SK-N-SH (cell line): ENCODE measurements around the gene LEKR1.

Experiments used
- EZH2phosphoT487 ChIP-seq: fragments of 200-600 bp; sonication (generic); IDR thresholded peaks from 2 replicates; pipeline ENCODE4 v1.6.1; 2017; ENCODE audit warnings: low read depth, mixed run types, mild to moderate bottlenecking, antibody characterized with exemption, moderate library complexity, borderline replicate concordance
- FOXM1 ChIP-seq: IDR thresholded peaks from 2 replicates; pipeline ENCODE4 v1.4.0; 2012; ENCODE audit warnings: low read depth, mild to moderate bottlenecking
- MXI1 ChIP-seq: IDR thresholded peaks from 2 replicates; pipeline ENCODE4 v1.6.1; 2012; ENCODE audit warnings: mild to moderate bottlenecking, low read depth, low read length, improper control_type of control experiment
- POLR2AphosphoS5 ChIP-seq: IDR thresholded peaks from 2 replicates; pipeline ENCODE4 v1.6.1; 2012; ENCODE audit warnings: low read depth, low read length
- RAD21 ChIP-seq: IDR thresholded peaks from 2 replicates; pipeline ENCODE4 v1.6.1; 2012; ENCODE audit warnings: mild to moderate bottlenecking, low read length
- RCOR1 ChIP-seq: fragments of 150-350 bp; IDR thresholded peaks from 2 replicates; pipeline ENCODE4 v1.6.1; 2017; ENCODE audit warnings: antibody characterized with exemption, low read length
- RXRA ChIP-seq: IDR thresholded peaks from 2 replicates; pipeline ENCODE4 v1.4.0; 2012; ENCODE audit warnings: low read depth, mild to moderate bottlenecking, borderline replicate concordance
- SMC3 ChIP-seq: IDR thresholded peaks from 2 replicates; pipeline ENCODE4 v1.6.1; 2012; ENCODE audit warnings: low read depth, low read length, improper control_type of control experiment
- TAF1 ChIP-seq: IDR thresholded peaks from 2 replicates; pipeline ENCODE4 v1.6.1; 2012; ENCODE audit warnings: low read depth, mild to moderate bottlenecking, low read length, moderate library complexity, borderline replicate concordance
- TEAD4 ChIP-seq: IDR thresholded peaks from 2 replicates; pipeline ENCODE4 v1.4.0; 2012; ENCODE audit warnings: mild to moderate bottlenecking, borderline replicate concordance; ENCODE audit not compliant: insufficient read depth
- YY1 ChIP-seq: IDR thresholded peaks from 2 replicates; pipeline ENCODE4 v1.4.0; 2012; ENCODE audit warnings: low read depth, mild to moderate bottlenecking
- TF ChIP-seq, protein P1 (sequence below): fragments of 200-600 bp; sonication (generic); IDR thresholded peaks from 2 replicates; pipeline ENCODE4 v1.6.1; 2017; ENCODE audit warnings: antibody characterized with exemption, mild to moderate bottlenecking, moderate library complexity
- TF ChIP-seq, protein P2 (sequence below): IDR thresholded peaks from 2 replicates; pipeline ENCODE4; 2012
- TF ChIP-seq, protein P3 (sequence below): IDR thresholded peaks from 2 replicates; pipeline ENCODE4 v1.6.1; 2012; ENCODE audit warnings: mild to moderate bottlenecking, low read depth, low read length, moderate library complexity

DNA sequence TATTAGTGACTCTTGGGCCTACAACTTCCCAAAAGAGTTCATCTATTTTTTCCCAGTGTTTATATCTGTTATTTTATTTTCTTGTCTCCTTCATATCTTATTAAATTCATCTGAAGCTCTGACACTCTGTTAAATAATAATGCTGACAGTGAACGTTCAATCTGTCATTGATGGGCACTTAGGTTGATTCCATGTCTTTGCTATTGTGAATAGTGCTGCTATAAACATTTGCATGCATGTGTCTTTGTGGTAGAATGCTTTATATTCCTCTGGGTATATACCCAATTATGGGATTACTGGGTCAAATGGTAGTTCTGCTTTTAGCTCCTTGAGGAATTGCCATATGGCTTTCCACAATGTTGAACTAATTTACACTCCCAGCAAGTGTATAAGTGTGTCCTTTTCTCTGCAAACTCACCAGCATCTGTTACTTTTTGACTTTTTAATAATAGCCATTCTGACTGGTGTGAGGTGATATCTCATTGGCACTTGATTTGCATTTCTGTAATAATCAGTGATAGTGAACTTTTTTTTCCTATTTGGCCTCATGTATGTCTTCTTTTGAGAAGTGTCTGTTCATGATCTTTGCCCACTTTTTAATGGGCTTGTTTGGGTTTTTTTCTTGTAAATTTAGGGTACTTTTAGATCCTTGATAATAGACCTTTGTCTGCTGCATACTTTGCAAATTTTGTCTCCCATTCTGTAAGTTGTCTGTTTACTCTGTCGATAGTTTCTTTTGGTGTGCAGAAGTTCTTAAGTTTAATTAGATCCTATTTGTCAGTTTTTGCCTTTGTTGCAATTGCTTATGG, 122.5 kb downstream of the LEKR1 start:
- TF ChIP-seq, protein P1, sequence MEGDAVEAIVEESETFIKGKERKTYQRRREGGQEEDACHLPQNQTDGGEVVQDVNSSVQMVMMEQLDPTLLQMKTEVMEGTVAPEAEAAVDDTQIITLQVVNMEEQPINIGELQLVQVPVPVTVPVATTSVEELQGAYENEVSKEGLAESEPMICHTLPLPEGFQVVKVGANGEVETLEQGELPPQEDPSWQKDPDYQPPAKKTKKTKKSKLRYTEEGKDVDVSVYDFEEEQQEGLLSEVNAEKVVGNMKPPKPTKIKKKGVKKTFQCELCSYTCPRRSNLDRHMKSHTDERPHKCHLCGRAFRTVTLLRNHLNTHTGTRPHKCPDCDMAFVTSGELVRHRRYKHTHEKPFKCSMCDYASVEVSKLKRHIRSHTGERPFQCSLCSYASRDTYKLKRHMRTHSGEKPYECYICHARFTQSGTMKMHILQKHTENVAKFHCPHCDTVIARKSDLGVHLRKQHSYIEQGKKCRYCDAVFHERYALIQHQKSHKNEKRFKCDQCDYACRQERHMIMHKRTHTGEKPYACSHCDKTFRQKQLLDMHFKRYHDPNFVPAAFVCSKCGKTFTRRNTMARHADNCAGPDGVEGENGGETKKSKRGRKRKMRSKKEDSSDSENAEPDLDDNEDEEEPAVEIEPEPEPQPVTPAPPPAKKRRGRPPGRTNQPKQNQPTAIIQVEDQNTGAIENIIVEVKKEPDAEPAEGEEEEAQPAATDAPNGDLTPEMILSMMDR = no peak
- TF ChIP-seq SMC3 (no peak), TAF1 (no peak), MXI1 (no peak), FOXM1 (no peak), EZH2phosphoT487 (no peak), TEAD4 (no peak), RCOR1 (no peak), RAD21 (no peak), POLR2AphosphoS5 (no peak), YY1 (no peak), RXRA (no peak)
- TF ChIP-seq, protein P2, sequence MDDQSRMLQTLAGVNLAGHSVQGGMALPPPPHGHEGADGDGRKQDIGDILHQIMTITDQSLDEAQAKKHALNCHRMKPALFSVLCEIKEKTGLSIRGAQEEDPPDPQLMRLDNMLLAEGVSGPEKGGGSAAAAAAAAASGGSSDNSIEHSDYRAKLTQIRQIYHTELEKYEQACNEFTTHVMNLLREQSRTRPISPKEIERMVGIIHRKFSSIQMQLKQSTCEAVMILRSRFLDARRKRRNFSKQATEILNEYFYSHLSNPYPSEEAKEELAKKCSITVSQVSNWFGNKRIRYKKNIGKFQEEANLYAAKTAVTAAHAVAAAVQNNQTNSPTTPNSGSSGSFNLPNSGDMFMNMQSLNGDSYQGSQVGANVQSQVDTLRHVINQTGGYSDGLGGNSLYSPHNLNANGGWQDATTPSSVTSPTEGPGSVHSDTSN = no peak
- TF ChIP-seq, protein P3, sequence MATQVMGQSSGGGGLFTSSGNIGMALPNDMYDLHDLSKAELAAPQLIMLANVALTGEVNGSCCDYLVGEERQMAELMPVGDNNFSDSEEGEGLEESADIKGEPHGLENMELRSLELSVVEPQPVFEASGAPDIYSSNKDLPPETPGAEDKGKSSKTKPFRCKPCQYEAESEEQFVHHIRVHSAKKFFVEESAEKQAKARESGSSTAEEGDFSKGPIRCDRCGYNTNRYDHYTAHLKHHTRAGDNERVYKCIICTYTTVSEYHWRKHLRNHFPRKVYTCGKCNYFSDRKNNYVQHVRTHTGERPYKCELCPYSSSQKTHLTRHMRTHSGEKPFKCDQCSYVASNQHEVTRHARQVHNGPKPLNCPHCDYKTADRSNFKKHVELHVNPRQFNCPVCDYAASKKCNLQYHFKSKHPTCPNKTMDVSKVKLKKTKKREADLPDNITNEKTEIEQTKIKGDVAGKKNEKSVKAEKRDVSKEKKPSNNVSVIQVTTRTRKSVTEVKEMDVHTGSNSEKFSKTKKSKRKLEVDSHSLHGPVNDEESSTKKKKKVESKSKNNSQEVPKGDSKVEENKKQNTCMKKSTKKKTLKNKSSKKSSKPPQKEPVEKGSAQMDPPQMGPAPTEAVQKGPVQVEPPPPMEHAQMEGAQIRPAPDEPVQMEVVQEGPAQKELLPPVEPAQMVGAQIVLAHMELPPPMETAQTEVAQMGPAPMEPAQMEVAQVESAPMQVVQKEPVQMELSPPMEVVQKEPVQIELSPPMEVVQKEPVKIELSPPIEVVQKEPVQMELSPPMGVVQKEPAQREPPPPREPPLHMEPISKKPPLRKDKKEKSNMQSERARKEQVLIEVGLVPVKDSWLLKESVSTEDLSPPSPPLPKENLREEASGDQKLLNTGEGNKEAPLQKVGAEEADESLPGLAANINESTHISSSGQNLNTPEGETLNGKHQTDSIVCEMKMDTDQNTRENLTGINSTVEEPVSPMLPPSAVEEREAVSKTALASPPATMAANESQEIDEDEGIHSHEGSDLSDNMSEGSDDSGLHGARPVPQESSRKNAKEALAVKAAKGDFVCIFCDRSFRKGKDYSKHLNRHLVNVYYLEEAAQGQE = no peak
